Measurements from ENCODE around the gene AHI1. TPM values are rescaled to one million over a fixed set of nuclear protein-coding genes. Genes with fewer than 3 reads are reported as not detected.

Gene AHI1
- total and polyA plus RNA-seq, 2 of the 13 experiments (the other 11 are each of a cell fraction or from before 2014, with no cell fraction given), result 7.2 to 18.6 TPM

DNA sequence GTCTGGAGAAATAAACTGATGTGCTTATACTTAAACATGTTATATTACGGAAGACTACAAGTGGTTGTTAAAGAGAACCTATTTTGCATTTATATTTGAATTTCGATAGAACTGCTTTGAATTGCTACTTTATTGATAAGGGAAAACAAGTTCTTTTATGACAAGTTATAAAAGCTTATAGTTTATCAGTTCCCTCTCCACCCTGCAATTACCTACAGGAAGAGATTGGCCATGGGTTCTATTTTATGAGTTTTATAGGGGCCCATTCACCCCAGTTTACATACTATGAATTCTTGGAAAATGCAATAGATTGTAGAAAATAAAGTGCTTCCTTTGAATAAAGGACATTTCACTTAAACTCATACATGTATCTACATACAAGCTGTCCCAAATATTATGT lies 144.4 kb downstream of the AHI1 start:
- H3K4me3 ChIP-seq (replicated peaks in 1 of 3; ENCODE audit: insufficient read depth in 1 of 3, low read depth in 2 of 3, low read length in 3 of 3), result no peak overlapping the region
- no peaks in the 10 kb centered on the region for H3K27me3 ChIP-seq (ENCODE audit: control insufficient read depth in 1 of 2, insufficient read depth in 2 of 2, low read length in 2 of 2)
- in situ Hi-C loops (cut with HindIII; ENCODE audit: extremely low pct_ligation_motif_present, low pct_unique_long_range_greater_than_20kb) (no loop called here), intact Hi-C loops (cut with micrococcal nuclease; ENCODE audit: unreplicated experiment) (no loop called here)
- no peaks in the 10 kb centered on the region for H3K9me3 ChIP-seq (ENCODE audit: low read length)
- H4K20me1 ChIP-seq (ENCODE audit: insufficient read depth, low read length), result no peaks in the 10 kb centered on the region
- 93% methylated on average over 2 of the region's 2 CpGs for WGBS (ENCODE audit: low lambda C conversion rate)
- no peak overlapping the region for H2AFZ ChIP-seq (ENCODE audit: low read length)
- no peak for FAIRE-seq
- no peak overlapping the region for H3K9ac ChIP-seq (ENCODE audit: insufficient read depth, low read depth, low read length)
- no peak for ATAC-seq
- H3K27ac ChIP-seq (ENCODE audit: extremely low read length, insufficient read depth, low read length), result no peak overlapping the region
- CTCF ChIA-PET (ENCODE audit: low intra/inter-chr PET ratio, low total read pairs), result no interaction called here
- H3K4me1 ChIP-seq (ENCODE audit: insufficient read depth, low read length), result no peaks in the 10 kb centered on the region
- no TSS peak for BruUV-seq (replicated peaks)
- H3K36me3 ChIP-seq (replicated peaks in 1 of 2; ENCODE audit: control insufficient read depth in 1 of 2, insufficient read depth in 2 of 2, low read length in 2 of 2), result no peaks in the 10 kb centered on the region
- no peak overlapping the region for H3K4me2 ChIP-seq (ENCODE audit: low read depth, low read length)
- TF ChIP-seq ZMYM2 (CRISPR knock-in tag; IDR thresholded peaks at IDR 0.05) (no peak), JUN (CRISPR knock-in tag; IDR thresholded peaks at IDR 0.05) (no peak), CEBPB (IDR thresholded peaks at IDR 0.05; ENCODE audit: borderline replicate concordance, low read depth, low read length) (no peak), TMF1 (CRISPR knock-in tag; IDR thresholded peaks at IDR 0.05; ENCODE audit: low read depth) (no peak), MTA1 (CRISPR knock-in tag; IDR thresholded peaks at IDR 0.05; ENCODE audit: borderline replicate concordance) (no peak), ZC3H13 (CRISPR knock-in tag; IDR thresholded peaks at IDR 0.05) (no peak), ZFP1 (CRISPR knock-in tag; IDR thresholded peaks at IDR 0.05) (no peak), HOXA3 (CRISPR knock-in tag; IDR thresholded peaks at IDR 0.05) (no peak), HDAC2 (CRISPR knock-in tag; IDR thresholded peaks at IDR 0.05) (no peak), RNF2 (conservative IDR thresholded peaks at IDR 0.05; ENCODE audit: low read depth) (no peak), ZNF484 (CRISPR knock-in tag; IDR thresholded peaks at IDR 0.05; ENCODE audit: borderline replicate concordance, low read depth) (no peak)
- TF ChIP-seq, protein P1, sequence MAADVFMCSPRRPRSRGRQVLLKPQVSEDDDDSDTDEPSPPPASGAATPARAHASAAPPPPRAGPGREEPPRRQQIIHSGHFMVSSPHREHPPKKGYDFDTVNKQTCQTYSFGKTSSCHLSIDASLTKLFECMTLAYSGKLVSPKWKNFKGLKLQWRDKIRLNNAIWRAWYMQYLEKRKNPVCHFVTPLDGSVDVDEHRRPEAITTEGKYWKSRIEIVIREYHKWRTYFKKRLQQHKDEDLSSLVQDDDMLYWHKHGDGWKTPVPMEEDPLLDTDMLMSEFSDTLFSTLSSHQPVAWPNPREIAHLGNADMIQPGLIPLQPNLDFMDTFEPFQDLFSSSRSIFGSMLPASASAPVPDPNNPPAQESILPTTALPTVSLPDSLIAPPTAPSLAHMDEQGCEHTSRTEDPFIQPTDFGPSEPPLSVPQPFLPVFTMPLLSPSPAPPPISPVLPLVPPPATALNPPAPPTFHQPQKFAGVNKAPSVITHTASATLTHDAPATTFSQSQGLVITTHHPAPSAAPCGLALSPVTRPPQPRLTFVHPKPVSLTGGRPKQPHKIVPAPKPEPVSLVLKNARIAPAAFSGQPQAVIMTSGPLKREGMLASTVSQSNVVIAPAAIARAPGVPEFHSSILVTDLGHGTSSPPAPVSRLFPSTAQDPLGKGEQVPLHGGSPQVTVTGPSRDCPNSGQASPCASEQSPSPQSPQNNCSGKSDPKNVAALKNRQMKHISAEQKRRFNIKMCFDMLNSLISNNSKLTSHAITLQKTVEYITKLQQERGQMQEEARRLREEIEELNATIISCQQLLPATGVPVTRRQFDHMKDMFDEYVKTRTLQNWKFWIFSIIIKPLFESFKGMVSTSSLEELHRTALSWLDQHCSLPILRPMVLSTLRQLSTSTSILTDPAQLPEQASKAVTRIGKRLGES (CRISPR knock-in tag; IDR thresholded peaks at IDR 0.05; ENCODE audit: borderline replicate concordance), result no peak
- TF ChIP-seq, protein P2, sequence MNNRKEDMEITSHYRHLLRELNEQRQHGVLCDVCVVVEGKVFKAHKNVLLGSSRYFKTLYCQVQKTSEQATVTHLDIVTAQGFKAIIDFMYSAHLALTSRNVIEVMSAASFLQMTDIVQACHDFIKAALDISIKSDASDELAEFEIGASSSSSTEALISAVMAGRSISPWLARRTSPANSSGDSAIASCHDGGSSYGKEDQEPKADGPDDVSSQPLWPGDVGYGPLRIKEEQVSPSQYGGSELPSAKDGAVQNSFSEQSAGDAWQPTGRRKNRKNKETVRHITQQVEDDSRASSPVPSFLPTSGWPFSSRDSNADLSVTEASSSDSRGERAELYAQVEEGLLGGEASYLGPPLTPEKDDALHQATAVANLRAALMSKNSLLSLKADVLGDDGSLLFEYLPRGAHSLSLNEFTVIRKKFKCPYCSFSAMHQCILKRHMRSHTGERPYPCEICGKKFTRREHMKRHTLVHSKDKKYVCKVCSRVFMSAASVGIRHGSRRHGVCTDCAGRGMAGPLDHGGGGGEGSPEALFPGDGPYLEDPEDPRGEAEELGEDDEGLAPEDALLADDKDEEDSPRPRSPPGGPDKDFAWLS (CRISPR knock-in tag; IDR thresholded peaks at IDR 0.05; ENCODE audit: borderline replicate concordance), result no peak
- TF ChIP-seq, protein P3, sequence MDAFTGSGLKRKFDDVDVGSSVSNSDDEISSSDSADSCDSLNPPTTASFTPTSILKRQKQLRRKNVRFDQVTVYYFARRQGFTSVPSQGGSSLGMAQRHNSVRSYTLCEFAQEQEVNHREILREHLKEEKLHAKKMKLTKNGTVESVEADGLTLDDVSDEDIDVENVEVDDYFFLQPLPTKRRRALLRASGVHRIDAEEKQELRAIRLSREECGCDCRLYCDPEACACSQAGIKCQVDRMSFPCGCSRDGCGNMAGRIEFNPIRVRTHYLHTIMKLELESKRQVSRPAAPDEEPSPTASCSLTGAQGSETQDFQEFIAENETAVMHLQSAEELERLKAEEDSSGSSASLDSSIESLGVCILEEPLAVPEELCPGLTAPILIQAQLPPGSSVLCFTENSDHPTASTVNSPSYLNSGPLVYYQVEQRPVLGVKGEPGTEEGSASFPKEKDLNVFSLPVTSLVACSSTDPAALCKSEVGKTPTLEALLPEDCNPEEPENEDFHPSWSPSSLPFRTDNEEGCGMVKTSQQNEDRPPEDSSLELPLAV (CRISPR knock-in tag; conservative IDR thresholded peaks at IDR 0.05; ENCODE audit: low read depth), result no peak
- TF ChIP-seq, protein P4, sequence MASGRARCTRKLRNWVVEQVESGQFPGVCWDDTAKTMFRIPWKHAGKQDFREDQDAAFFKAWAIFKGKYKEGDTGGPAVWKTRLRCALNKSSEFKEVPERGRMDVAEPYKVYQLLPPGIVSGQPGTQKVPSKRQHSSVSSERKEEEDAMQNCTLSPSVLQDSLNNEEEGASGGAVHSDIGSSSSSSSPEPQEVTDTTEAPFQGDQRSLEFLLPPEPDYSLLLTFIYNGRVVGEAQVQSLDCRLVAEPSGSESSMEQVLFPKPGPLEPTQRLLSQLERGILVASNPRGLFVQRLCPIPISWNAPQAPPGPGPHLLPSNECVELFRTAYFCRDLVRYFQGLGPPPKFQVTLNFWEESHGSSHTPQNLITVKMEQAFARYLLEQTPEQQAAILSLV (CRISPR knock-in tag; IDR thresholded peaks at IDR 0.05; ENCODE audit: borderline replicate concordance), result no peak
- DNase-seq (ENCODE audit: low spot score), result no peak
- POLR2A ChIA-PET, result no interaction called here
- H3K79me2 ChIP-seq (ENCODE audit: insufficient read depth, low read length), result no peaks in the 10 kb centered on the region
